Measurements from ENCODE around the gene CCND3.

CCND3 gene

DNA sequence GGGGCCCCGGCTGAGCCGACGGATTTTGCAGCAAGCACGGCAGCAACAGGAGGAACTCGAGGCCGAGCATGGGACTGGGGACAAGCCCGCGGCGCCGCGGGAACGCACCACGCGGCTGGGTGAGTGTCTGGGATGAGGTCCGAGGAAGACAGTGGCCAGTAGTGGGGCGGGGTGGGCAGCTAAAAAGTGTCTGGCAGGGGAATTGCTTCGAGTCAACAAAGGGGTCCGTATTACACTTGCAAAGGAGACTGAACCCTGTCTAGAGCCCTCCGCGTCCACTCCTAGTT is 20.0 kb downstream of the CCND3 start:
- DNase-seq (ENCODE audit: low spot score): no peak

DNA sequence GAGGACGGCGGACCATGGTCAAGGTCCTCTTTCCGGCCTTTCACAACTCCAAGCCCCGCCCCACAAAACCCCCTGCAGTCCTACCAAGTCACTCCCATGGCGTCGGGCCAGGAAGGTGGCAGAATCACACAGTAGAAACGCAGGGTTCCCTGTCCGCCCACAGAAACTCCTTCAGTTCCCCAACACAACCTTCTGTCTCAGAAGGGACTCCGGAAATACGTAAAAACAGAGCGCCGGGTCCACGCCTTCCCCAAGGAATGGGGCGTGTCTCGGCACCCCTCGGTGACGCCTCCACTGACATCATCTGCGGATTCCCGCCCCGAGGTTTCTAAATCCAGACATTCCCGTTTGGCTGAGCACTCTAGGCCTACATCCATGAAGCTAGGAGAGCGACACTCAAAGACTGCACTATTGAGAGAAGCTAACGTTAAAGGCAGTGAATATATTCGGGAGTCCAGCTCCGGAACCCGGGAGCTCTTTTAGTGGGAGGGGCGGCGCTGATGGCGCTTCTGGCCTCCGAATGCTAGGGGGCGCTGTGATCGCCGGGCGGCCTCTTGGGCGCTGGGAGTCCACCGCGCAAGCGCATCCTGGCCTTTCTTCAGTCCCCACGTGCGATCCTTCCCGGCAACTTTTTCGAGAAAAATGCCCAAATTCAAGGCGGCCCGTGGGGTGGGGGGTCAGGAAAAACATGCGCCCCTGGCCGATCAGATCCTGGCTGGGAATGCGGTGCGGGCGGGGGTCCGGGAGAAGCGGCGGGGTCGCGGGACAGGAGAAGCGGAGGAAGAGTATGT is 20.5 kb downstream of the CCND3 start, which contains the start of the genes BYSL and MED20:
Gene BYSL, plus strand, starts transcription at position 579 of the 791 bp plus-strand sequence. Its CDS starts 64 bp downstream, at position 643.
Gene MED20, minus strand, starts transcription at position 219 of the 791 bp plus-strand sequence. Its CDS starts 121 bp downstream, at position 98.
- DNase-seq (ENCODE audit: low spot score): peak; percentile 96

DNA sequence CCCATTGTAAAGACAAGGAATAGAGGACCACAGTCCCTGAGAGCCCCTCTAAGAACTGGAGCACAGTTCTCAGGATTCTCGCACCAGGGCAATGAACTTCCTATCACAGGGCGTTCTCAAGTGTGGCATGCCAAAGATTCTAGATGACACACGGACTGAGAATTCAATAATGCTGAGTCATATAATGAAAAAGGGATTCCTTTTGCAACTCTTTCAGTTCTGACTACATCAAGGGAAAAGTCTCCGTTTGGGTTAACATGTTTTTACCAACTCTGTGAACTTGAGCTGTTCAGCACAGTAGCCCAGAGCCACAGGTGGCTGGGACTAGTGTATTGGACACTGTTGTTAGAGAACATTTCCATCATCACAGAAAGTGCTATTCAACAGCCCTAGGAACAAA is 24.1 kb downstream of the CCND3 start:
- no peak for DNase-seq (ENCODE audit: low spot score)

DNA sequence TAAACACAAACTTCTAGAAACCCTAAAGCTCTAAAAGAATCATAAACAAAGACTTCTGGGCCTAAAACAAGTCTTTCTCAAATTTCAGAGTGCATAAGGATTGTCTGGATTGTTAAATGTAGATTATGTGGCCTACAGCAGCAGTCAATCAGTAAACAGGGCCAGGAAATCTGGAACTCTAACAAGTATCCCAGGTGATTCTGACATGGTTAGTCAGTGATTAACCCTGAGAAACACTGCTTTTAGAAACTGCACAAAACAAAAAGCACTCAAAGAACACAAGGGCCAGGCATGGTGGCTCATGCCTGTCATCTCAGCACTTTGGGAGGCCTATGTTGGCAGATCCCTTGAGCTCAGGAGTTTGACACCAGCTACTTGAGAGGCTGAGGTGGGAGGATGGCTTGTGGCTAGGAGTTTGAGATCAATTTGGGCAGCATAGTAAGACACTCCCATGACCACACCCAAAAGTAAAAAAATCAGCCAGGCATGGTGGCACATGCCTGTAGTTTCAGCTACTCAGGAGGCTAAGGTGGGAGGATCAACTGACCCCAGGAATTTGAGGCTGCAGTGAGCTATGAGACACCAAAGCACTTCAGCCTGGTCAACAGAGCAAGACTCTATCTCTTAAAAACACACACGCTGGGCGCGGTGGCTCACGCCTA is 26.6 kb downstream of the CCND3 start:
- DNase-seq (ENCODE audit: low spot score): no peak

DNA sequence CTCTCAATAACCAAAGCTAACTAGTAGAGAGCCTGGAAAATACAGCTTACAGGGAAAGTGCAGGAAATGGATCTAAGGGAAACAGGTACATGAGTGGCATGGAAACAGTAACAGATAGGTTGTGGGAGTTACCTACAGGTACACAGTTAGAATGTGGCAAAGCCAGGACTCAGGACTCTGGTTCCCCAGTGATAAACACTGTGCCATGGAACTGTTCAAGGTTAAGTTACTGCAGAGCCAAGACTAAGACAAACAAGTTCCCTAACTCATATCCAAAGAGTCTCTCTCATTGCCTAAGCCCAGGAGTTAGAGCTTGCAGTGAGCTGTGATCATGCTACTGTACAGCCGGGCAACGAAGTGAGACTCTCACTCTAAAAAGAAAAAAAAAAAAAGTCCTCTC is 27.3 kb downstream of the CCND3 start:
- DNase-seq (ENCODE audit: low spot score): no peak

DNA sequence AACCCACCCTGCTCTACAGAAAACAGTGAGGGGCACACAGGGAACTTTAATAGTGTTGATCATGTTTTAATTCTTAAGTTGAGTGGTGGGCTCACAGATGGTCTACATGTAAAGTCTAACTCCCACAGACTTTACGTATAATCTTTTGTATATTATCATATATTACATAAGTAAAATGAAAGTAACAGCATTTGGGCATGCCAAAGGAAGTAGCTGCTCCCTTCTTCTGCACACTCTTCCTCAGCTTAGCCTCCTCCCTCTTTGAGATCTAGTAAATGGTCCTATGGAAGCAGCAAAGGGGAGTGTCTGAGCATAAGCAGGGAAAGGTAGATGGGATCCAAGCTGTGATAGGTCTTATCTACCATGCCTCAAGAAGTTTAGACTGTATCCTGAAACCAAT is 31.9 kb downstream of the CCND3 start:
- no peak for DNase-seq (ENCODE audit: low spot score)

DNA sequence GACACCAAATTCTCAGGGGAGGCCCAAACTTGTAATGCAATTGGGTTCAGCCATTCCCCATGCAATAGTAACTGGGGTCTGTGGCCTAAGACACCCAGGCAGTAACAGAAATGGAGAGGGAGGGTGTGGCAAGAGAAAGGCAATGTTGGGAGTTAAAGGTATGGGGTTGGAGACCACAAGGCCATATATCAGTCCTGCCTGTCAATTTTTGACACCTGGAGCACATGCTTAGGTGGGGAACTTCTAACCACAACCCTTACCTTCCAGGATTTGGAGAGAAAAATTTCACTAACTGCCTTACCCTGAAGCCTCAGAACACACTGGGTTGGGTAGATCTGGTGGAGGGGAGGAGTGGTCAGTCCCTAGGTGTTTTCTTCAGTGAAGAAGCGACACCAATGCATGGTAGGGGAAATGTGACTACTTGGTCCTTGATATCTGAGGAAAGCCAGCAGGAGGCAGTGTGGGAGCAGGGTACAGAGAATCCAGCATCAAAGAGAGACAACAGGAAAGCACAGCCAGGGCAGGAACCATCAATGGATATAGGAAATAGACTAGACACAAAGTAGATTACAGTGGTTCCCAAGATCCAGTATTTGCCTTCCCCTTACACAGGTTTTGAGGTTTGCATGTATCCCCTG is 39.6 kb downstream of the CCND3 start:
- peak; percentile 26 for DNase-seq (ENCODE audit: low spot score)

DNA sequence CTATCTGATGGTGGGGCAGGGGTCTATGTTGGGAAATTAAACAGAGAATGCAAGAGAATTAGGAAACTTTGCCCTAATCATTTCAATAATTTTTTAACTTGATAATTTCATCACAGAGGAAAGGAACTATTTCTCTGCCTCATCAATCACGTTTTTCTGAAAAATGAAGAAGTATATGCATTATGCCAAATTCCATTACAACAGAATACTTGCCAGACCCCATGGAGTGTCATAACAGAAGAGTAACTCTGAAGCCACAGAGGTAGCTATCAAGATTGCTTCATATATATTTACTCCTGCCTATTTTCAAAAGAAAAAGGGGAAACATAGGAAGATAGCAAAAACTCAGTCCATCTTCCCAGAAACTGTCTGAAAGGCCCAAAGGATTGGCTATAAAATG is 40.7 kb downstream of the CCND3 start:
- DNase-seq (ENCODE audit: low spot score): no peak

DNA sequence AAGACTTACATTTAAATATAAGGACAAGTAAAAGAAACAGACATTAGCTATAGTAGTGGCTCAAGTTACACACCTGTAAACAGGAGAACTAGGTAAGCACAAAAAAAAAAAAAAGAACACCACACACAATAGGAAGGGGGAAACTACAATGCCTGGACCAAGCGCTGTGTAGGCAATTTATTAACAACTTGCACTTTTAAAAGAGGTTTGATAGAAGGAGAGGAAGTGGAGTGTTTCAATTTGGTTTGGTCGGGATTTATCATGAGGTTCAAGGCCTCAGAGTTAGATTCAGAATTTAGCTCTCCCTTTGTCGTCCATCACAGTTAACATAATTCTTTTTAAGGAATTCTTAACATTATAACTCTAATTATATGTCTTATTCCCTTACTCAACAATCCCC is 45.3 kb downstream of the CCND3 start:
- no peak for DNase-seq (ENCODE audit: low spot score)

DNA sequence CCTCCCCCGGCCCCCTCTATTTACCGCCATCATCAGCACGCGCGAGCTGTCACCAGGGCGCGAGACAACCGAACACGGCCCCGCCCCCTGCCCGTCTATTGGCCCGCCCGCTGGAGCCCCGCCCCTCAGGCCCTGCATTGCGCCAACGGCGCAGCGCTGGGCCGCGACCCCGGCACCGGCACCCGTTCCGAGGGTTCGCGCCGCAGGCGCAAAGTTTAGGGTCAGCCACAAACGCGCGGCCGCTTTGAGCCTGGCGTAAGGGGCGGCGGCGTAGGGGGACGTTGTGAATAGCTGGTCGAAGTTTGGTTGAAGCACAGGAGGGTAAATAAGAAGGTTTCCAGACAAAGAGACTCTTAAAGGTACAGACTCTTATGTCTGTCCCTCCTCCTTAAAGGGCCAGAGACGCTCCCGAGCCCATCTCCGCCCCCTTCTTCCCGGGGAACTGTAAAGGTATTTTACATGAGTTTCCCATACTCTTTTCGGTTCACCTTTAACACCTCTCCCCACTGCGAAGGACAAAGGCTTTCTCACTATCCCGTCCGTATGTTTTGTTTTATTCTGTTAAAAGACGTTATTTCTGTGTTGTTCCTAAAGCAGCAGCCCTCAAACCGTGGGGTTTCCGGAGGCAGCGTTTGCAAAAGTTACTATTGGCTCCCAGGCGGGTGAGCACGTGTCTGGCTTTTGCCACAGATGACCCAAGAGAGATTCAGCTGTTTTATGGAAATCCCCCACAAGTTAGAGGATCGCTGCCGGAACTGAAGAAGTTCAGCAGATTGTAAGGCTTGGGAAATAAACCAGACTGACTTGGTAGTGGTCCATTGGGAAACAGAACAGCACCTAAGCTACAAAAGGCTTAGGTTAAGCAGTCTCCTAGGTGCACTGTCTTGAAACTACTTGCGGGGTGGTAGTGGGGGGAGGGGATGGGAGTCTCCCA is 46.0 kb downstream of the CCND3 start, which contains the start of gene USP49:
Gene USP49, minus strand, starts transcription at position 76 of the 934 bp plus-strand sequence. CDS start 88,392 bp downstream, outside the sequence.
- peak; percentile 92 for DNase-seq (ENCODE audit: low spot score)

DNA sequence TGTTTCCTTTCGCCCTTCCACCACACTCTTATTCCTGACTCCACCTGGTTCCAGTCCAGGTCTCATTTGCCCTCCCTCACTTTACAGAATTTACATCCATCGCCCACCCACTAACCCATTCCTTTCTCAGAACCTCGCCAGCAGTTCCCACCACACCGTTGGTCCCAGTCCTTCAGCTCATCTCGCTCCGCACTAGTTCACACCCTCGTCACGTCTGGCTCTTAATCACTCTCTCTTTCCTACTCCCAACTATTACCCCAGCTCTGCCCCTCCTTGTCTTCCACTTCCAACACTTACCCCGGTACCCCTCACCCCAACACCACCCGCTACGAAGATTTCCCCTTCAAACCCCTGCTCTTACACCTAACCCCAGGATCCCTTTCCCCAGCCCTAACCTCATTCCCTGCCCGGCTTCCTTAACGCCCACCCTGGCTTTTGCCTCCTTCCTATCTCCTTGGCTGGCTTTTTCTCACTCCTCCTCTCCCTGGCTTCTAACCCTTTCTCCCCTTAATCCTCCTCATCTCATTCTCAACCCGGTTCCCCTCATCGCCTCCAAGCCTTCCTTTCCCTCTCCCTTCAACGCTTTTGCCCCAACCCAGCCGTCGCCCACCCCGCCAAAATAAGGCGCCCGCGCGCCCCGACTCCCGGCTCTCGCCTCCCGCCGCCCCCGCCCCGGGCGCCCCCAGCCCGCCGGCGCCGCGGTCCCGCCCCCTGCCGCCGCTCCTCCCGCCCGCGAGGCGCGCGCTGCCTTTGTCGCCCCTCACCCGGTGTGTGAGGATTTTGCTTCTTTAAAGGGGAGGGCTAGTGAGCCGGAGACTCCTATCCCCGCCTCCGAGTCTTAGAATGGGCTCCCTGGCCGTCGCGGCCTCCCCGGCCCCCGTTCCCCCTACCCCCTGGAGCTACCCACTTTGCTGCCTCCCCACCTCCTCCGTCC is 47.0 kb downstream of the CCND3 start:
- DNase-seq (ENCODE audit: low spot score): no peak

DNA sequence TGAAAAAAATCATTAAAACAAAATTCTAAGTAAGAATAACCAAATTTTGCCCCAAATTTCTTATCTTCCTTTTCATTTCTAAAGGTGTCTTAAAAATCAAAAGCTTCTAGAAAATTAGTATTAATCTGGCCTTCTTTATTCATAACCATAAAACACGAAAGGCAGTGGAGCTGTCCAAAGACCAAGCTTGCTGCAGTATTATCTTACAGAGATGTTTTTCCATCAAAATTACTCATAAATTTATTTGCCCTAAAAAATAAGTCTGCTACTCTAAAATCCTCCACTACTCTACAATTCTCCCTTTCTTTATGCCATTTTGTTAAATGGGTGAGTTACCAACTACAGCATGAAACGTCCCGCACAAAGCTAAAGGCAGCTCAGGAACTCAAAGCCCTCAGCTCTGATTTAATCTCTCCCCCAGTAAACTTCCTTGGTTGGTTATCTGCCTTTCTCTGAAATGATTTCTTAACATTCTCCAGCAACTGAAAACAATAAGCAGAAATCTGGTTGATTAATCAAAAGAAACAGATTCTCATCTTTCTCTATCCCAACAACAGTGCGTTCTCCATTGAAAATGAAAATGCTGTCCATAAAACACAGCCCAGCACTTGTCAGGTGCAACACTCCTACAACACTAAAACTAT is 48.6 kb downstream of the CCND3 start:
- no peak for DNase-seq (ENCODE audit: low spot score)

DNA sequence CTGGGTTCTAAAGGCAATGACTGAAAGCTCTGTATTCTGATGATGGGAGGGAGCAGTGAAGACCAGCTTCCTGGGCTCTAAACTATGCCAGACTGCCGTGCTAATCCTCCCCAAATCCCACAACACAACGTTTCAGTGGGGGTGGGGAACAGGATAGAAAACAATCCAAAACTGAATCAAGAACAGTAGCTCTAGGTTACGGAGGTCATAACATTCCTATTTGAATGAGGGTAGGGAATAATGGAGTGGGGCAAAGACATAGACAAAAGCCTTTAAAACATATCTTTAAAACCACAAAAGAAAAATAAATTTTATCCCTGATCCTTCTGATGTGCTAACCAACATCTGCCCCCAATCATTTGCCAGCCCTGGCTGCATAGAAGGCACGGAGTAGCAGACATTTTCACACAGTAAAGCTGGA is 54.3 kb downstream of the CCND3 start:
- DNase-seq (ENCODE audit: low spot score): peak; percentile 12

DNA sequence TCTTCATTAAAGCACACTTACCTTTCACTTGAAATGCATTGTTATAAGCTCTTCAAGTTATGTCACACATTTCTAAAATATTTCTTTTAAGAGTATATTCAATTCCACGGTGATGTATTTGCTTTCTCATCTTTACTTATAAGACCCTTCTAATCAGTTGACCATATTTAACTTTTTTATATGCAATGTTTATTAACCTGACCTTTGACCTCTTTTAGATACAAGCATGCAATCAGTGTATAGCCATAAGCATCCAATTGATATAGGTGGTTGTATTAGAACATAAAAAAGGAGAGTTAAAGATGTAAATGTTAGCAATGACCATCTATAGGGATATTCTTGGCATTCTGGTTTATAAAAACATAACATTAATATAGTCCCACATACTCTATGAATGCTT is 55.7 kb downstream of the CCND3 start:
- DNase-seq (ENCODE audit: low spot score): no peak

DNA sequence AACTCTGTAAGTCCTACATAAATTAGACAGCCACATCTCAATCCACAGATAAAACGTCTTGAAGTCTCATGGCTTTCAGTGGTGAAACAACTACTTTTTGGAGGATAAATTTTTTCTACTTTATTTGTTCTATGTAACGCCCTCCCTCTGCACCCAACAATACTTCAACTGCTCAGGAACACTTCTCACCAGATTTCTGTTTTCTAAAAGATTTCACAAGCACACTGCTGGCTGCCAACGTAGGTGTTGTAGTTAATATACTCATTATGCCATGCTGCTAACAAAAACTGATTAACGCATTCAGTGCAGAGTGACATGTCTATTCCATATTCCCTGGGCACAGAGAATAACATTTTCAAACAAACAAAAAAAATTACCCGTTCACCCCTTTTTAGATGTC is 56.7 kb downstream of the CCND3 start:
- DNase-seq (ENCODE audit: low spot score): no peak
